ENCODE measurements around the gene MUSTN1. TPM values are rescaled to one million over a fixed set of nuclear protein-coding genes. Genes with fewer than 3 reads are reported as not detected.
A peak's percentile ranks its signal among the peaks of the same experiment; 100 is the strongest.

Gene MUSTN1
- total RNA-seq, 2 donors from 2014 or later: 3.2 to 4.2 TPM

DNA sequence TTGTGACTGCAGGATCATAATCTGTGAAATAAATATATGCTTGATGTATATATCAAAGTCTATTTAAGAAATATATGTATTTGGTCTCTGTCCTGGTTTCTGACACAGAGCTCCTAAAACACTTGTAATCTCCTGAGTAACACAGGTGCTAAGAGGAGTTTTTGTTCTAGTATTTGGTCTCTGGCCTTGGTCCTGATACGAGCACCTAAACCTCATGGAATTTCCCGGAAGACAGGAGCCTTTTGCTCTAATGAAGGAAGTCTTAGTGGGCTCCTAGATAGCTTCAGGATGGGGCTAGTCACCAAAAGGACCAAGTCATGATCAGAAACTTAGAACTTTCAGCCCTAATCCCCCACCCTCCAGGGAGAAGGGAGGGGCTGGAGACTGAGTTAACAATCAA lies 19.2 kb upstream of the MUSTN1 start:
- Mint-ChIP-seq H3K4me1 (no peaks in the 10 kb centered on the region), H3K9me3 (no peaks in the 10 kb centered on the region), H3K27ac (no peak overlapping the region), H3K36me3 (ENCODE audit: low read depth) (peaks cover 6% of the 10 kb centered on the region), H3K27me3 (ENCODE audit: insufficient read depth) (no peaks in the 10 kb centered on the region), H3K4me3 (no peak overlapping the region)
- TF ChIP-seq, protein P1, sequence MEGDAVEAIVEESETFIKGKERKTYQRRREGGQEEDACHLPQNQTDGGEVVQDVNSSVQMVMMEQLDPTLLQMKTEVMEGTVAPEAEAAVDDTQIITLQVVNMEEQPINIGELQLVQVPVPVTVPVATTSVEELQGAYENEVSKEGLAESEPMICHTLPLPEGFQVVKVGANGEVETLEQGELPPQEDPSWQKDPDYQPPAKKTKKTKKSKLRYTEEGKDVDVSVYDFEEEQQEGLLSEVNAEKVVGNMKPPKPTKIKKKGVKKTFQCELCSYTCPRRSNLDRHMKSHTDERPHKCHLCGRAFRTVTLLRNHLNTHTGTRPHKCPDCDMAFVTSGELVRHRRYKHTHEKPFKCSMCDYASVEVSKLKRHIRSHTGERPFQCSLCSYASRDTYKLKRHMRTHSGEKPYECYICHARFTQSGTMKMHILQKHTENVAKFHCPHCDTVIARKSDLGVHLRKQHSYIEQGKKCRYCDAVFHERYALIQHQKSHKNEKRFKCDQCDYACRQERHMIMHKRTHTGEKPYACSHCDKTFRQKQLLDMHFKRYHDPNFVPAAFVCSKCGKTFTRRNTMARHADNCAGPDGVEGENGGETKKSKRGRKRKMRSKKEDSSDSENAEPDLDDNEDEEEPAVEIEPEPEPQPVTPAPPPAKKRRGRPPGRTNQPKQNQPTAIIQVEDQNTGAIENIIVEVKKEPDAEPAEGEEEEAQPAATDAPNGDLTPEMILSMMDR (conservative IDR thresholded peaks at IDR 0.05): no peak
- Histone ChIP-seq H3K27ac (ENCODE audit: low read depth, low read length) (no peak overlapping the region), H3K9ac (ENCODE audit: extremely low read depth, low read length, poor library complexity, severe bottlenecking) (no peak overlapping the region), H3K4me1 (ENCODE audit: control insufficient read depth, insufficient read depth, low read length) (no peaks in the 10 kb centered on the region), H3K4me3 (ENCODE audit: low read length) (no peak overlapping the region), H3K36me3 (ENCODE audit: control insufficient read depth, insufficient read depth, low read length) (peaks cover 13% of the 10 kb centered on the region), H3K27me3 (ENCODE audit: control insufficient read depth, insufficient read depth, low read length, poor library complexity, severe bottlenecking) (no peaks in the 10 kb centered on the region), H3K9me3 (ENCODE audit: control insufficient read depth, low read length) (no peaks in the 10 kb centered on the region)
- DNase-seq: no peak
- 94 to 100% methylated on average over 1 to 2 of the region's 2 CpGs for WGBS, 2 experiments (ENCODE audit: insufficient coverage in 1 of 2, insufficient read length in 1 of 2)

DNA sequence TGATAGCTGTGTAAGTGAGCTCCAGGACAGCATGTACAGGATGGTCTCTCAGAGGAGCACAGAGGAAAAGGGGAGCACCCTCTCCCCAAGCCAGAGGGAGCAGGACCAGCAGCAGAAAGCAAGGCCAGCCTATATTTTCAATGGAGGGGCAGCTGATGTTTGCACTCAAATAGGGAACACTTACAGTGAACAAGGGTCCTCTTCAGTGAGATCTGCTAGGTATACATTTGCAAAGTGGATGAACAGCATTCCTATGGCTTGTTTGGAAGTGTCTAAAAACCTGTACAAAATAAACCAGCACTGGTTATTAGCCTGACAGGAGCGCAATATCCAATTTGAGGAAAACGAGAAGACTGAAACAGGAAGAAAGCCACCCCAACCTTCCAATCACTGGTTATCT lies 17.6 kb upstream of the MUSTN1 start:
- Mint-ChIP-seq H3K4me3 (no peak overlapping the region), H3K4me1 (no peaks in the 10 kb centered on the region), H3K27ac (no peak overlapping the region), H3K9me3 (no peaks in the 10 kb centered on the region), H3K27me3 (ENCODE audit: insufficient read depth) (no peaks in the 10 kb centered on the region), H3K36me3 (ENCODE audit: low read depth) (peaks cover 18% of the 10 kb centered on the region)
- no peak overlapping the region for H3K27ac ChIP-seq (ENCODE audit: low read depth, low read length)
- H3K4me1 ChIP-seq (ENCODE audit: control insufficient read depth, insufficient read depth, low read length): no peaks in the 10 kb centered on the region
- WGBS, 2 experiments (ENCODE audit: insufficient coverage in 1 of 2, insufficient read length in 1 of 2): 86 to 93% methylated on average over 2 of the region's 2 CpGs
- no peak overlapping the region for H3K9ac ChIP-seq (ENCODE audit: extremely low read depth, low read length, poor library complexity, severe bottlenecking)
- TF ChIP-seq, protein P1 (conservative IDR thresholded peaks at IDR 0.05): no peak
- no peaks in the 10 kb centered on the region for H3K9me3 ChIP-seq (ENCODE audit: control insufficient read depth, low read length)
- no peaks in the 10 kb centered on the region for H3K27me3 ChIP-seq (ENCODE audit: control insufficient read depth, insufficient read depth, low read length, poor library complexity, severe bottlenecking)
- no peak for DNase-seq
- H3K36me3 ChIP-seq (ENCODE audit: control insufficient read depth, insufficient read depth, low read length): peaks cover 18% of the 10 kb centered on the region
- no peak overlapping the region for H3K4me3 ChIP-seq (ENCODE audit: low read length)

DNA sequence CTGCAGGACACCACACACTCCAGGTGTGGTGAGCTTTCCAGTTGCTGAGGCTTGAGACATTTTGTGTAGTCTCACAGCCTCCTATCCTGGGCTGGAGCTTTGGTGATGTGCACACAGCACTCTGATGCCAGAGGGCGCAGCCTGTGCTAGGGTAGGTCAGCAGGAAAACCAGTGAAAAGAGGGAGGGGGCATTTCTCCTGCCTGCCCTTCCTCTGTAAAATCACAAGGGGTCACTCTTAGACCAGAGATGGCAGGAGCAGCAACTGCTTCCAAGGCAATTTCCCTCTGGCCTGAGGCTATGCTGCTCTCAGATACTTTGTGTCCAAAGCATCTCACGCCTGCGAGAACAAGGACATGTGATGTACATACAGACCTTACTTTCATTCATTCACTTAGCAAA lies 16.5 kb upstream of the MUSTN1 start:
- Mint-ChIP-seq H3K4me3 (no peak overlapping the region), H3K36me3 (ENCODE audit: low read depth) (peaks cover 19% of the 10 kb centered on the region), H3K27me3 (ENCODE audit: insufficient read depth) (no peaks in the 10 kb centered on the region), H3K27ac (no peak overlapping the region), H3K9me3 (no peaks in the 10 kb centered on the region), H3K4me1 (no peaks in the 10 kb centered on the region)
- Histone ChIP-seq H3K4me3 (ENCODE audit: low read length) (no peak overlapping the region), H3K9me3 (ENCODE audit: control insufficient read depth, low read length) (no peaks in the 10 kb centered on the region), H3K4me1 (ENCODE audit: control insufficient read depth, insufficient read depth, low read length) (no peaks in the 10 kb centered on the region), H3K27me3 (ENCODE audit: control insufficient read depth, insufficient read depth, low read length, poor library complexity, severe bottlenecking) (no peaks in the 10 kb centered on the region), H3K36me3 (ENCODE audit: control insufficient read depth, insufficient read depth, low read length) (peaks cover 18% of the 10 kb centered on the region), H3K27ac (ENCODE audit: low read depth, low read length) (no peak overlapping the region), H3K9ac (ENCODE audit: extremely low read depth, low read length, poor library complexity, severe bottlenecking) (no peak overlapping the region)
- DNase-seq: peak; percentile 90
- WGBS, 2 experiments (ENCODE audit: insufficient coverage in 1 of 2, insufficient read length in 1 of 2): 72 to 76% methylated on average over 2 to 3 of the region's 3 CpGs
- TF ChIP-seq, protein P1 (conservative IDR thresholded peaks at IDR 0.05): peak; percentile 87
